Adrenal gland (tissue), 12 donors: ENCODE data around the gene DNAH11. TPM values are rescaled to one million over a fixed set of nuclear protein-coding genes. Genes with fewer than 3 reads are reported as not detected.

Source experiments
- DNase-seq, 7 donors: peaks; one replicate each; pipeline ENCODE4 v3.0.0-alpha.2; 2019 to 2020
- H3K27ac ChIP-seq, 5 donors: fragments of 200-600 bp; sonication (generic) in 4 of 5; 1 replicate in 3 of 5; 2 replicates in 2 of 5; pipeline versions ENCODE4 v1.5.1 to v1.8.0; 2016 to 2020; ENCODE audit warnings: mild to moderate bottlenecking in 1 of 5
- H3K27me3 ChIP-seq: fragments of 200-600 bp; 2 replicates; pipeline ENCODE4 v1.8.0; 2021
- H3K36me3 ChIP-seq, 2 donors: fragments of 200-600 bp; replicated peaks in 1 of 2; 1 replicate in 1 of 2; 2 replicates in 1 of 2; pipeline versions ENCODE4 v1.5.1 to v1.8.0; 2018 to 2022
- H3K4me1 ChIP-seq, 2 donors: fragments of 200-600 bp; replicated peaks in 1 of 2; 1 replicate in 1 of 2; 2 replicates in 1 of 2; pipeline versions ENCODE4 v1.5.1 to v1.8.0; 2018 to 2021
- H3K4me3 ChIP-seq, 4 donors: fragments of 200-600 bp; sonication (generic) in 3 of 4; one replicate each; pipeline ENCODE4 v1.5.1; 2016 to 2018
- H3K9me3 ChIP-seq, 3 donors: fragments of 200-600 bp; sonication (generic) in 1 of 3; replicated peaks in 1 of 3; 1 replicate in 2 of 3; 2 replicates in 1 of 3; pipeline versions ENCODE4 v1.5.1 to v1.8.0; 2016 to 2021
- CTCF ChIP-seq, 6 experiments: fragments of 450-650 bp in 4 of 6; fragments of 200-600 bp in 2 of 6; sonication (generic) in 1 of 6; IDR thresholded peaks; 1 replicate in 5 of 6; 2 replicates in 1 of 6; pipeline versions ENCODE4 v1.5.1 to v1.8.0; 2016 to 2021; ENCODE audit warnings: antibody characterized with exemption in 6 of 6, mild to moderate bottlenecking in 2 of 6, moderate library complexity in 1 of 6
- POLR2A ChIP-seq, 2 donors: fragments of 450-650 bp; IDR thresholded peaks; one replicate each; pipeline ENCODE4 v1.6.1; 2017; ENCODE audit warnings: antibody characterized with exemption in 2 of 2, mild to moderate bottlenecking in 2 of 2, moderate library complexity in 1 of 2
- WGBS, 4 donors: extraction: QIAGEN DNeasy Blood & Tissue Kit in 2 of 4; methylation state at CpG; one replicate each; pipeline versions ENCODE4 v1.1.5 to v1.1.7; 2013 to 2017; 5-methylcytosine and 5-hydroxymethylcytosine counted together
- intact Hi-C, 2 donors: fragments of 100-400 bp; cut with DNase I; formaldehyde crosslinking; loops; one replicate each; pipeline versions ENCODE4 v1.14.1 to v1.15.0; 2022 to 2023
- polyA plus RNA-seq, 3 donors: library from polyadenylated mRNA; stranded (reverse); fragments of 200-250 nt in 2 of 3; fragments of 350-450 nt in 1 of 3; fragmentation: Illumina TruSeq in 1 of 3; extraction: RNeasy Lipid Tissue Mini Kit (QIAGEN cat#74804) in 1 of 3; gene quantifications; one replicate each; pipeline ENCODE4 v1.2.3, GENCODE V29; 2013 to 2014
- total RNA-seq, 9 donors: library from RNA; depleted of rRNA in 4 of 9; stranded (reverse); fragments of >200 nt in 4 of 9; fragments of 120-200 nt in 1 of 9; fragmentation: NEBNext Ultra II Directional in 1 of 9; extraction: Animal tissue kit (Norgen Biotek cat#: 25700) in 1 of 9; gene quantifications; one replicate each; pipeline versions ENCODE4 v1.1.0 to v1.2.4, GENCODE V29; 2013 to 2023
- donor health status: healthy with polysubstance abuse.
- donor health status: Bipolar disorder and iron deficiency.
- donor health status: DM: yes; HTN: yes; CAD: no.
- donor health status: DM: no; HTN: no; CAD: no.
- donor health status: DM: no; HTN: no; CAD: no.
- donor health status: DM: yes; HTN: yes; CAD: no.

The DNAH11 gene
- total and polyA plus RNA-seq, 12 donors, result 5.1 to 77.7 (median 23.1) TPM

GRCh38 chr7:21572331-21573313 is 29.8 kb downstream of the DNAH11 start:
- Histone ChIP-seq H3K4me3 (no peak overlapping the region), H3K36me3 (no peaks in the 10 kb centered on the region), H3K4me1 (no peaks in the 10 kb centered on the region), H3K9me3 (no peaks in the 10 kb centered on the region), H3K27me3 (no peaks in the 10 kb centered on the region), H3K27ac (no peak overlapping the region)
- intact Hi-C loops, result no loop called here
- 80 to 90% (median 85%) methylated on average over 7 of the region's 7 CpGs for WGBS, 4 donors
- no peak for TF ChIP-seq POLR2A (IDR thresholded peaks at IDR 0.05)
- TF ChIP-seq CTCF (IDR thresholded peaks at IDR 0.05), result no peak
- no peak for DNase-seq

GRCh38 chr7:21579341-21580072 is 36.7 kb downstream of the DNAH11 start:
- intact Hi-C loops, result no loop called here
- no peaks in the 10 kb centered on the region for H3K27me3 ChIP-seq
- DNase-seq, result peak in 1 of 7 donors; percentile 9
- H3K36me3 ChIP-seq, result no peaks in the 10 kb centered on the region
- peaks cover 14 to 26% of the 10 kb centered on the region in 2 donors for H3K4me1 ChIP-seq
- WGBS, 4 donors, result 52 to 63% (median 57%) methylated on average over 4 of the region's 4 CpGs
- peak overlapping the region; percentile 26 to 76 (median 52) for H3K27ac ChIP-seq
- no peaks in the 10 kb centered on the region for H3K9me3 ChIP-seq
- TF ChIP-seq POLR2A (IDR thresholded peaks at IDR 0.05), result no peak
- no peak for TF ChIP-seq CTCF (IDR thresholded peaks at IDR 0.05)
- H3K4me3 ChIP-seq, result no peak overlapping the region

GRCh38 chr7:21580073-21580521 is 37.3 kb downstream of the DNAH11 start:
- no peaks in the 10 kb centered on the region for H3K9me3 ChIP-seq
- H3K27me3 ChIP-seq, result no peaks in the 10 kb centered on the region
- H3K4me3 ChIP-seq, result no peak overlapping the region
- peaks cover 14 to 26% of the 10 kb centered on the region in 2 donors for H3K4me1 ChIP-seq
- intact Hi-C loops, result no loop called here
- DNase-seq, result peak in 2 of 7 donors; percentile 7 to 16
- H3K36me3 ChIP-seq, result no peaks in the 10 kb centered on the region
- WGBS, 4 donors, result 15 to 20% (median 19%) methylated on average over 4 of the region's 4 CpGs
- TF ChIP-seq POLR2A (IDR thresholded peaks at IDR 0.05), result peak in 1 of 2 donors; percentile 17
- TF ChIP-seq CTCF (IDR thresholded peaks at IDR 0.05), result no peak
- peak overlapping the region; percentile 26 to 76 (median 52) for H3K27ac ChIP-seq
